GM19328 (cell line): ENCODE results near the gene ATAD5.

ENCODE experiments used
- ATAC-seq: cut with Tn5 transposase; IDR thresholded peaks from one replicate; pipeline ENCODE4 v1.9.1; 2021; ENCODE audit warnings: mild to moderate bottlenecking, moderate library complexity; ENCODE audit not compliant: unreplicated experiment

ATAD5 gene

DNA sequence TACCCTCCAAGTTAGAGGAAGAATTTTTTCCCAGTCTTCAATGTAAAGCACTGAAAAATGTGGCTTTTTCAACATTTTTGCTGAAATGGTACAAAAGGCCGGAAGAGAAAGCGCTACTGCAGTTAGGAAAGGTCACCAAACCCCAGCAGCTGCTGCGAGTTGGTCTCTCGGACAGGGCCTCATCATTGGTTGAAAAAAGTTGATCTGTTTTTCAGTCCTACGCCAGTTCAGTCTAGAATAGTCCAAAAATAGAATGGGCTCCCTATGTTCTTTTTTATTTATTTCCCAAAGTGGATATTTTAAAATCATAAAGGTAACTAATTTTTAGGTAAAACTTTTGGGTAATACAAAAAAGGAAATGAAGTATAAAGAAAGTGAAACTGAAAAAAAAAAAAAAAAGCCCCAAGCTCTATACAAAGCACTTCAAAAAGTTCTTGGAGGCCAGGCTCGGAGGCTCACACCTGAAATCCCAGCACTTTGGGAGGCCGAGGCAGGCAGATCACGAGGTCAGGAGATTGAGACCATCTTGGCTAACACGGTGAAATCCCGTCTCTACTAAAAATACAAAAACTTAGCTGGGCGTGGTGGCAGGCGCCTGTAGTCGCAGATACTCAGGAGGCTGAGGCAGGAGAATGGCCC is 107.4 kb downstream of the ATAD5 start:
- no peak for ATAC-seq

DNA sequence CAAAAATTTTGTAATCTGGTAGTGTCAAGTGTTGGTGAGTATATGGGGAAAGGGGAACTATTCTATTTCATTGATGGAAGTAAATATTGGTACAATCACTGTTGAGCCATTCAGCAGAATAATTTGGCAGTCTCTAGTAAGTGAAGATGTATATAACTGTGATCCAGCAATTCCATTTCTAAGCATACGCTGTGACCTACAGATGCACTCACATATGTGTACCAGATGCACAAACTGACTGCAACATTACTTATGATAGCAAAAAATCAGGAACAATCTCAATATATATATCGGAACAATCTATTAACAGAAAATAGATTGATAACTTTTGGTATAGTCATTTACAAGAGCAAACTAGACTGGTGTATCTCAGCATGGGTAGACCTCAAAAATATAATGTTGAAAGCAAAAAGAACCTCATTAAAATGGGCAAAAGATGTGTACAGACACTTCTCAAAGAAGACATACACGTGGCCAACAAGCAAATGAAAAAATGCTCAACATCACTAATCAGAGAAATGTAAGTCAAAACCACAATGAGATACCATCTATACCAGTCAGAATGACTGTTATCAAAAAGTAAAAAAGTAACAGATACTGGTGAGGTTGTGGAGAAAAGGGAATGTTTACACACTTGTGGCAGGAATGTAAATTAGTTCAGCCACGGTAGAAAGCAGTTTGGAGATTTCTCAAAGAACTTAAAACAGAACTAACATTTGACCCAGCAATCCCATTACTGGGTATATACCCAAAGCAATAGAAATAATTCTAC is 110.7 kb downstream of the ATAD5 start:
- ATAC-seq = no peak
